K562 (cell line): Measurements from ENCODE around the gene KLK3. TPM values are rescaled to one million over a fixed set of nuclear protein-coding genes. Genes with fewer than 3 reads are reported as not detected.
A peak's percentile ranks its signal among the peaks of the same experiment; 100 is the strongest.

Source experiments
- ADNP ChIP-seq: fragments of 200-800 bp; sonication (Bioruptor generic); IDR thresholded peaks from 2 replicates; pipeline ENCODE4 v1.6.1; 2016; ENCODE audit warnings: missing genetic modification characterization, missing compliant biosample characterization
- CBFA2T3 ChIP-seq: fragments of 450-650 bp; IDR thresholded peaks from 2 replicates; pipeline ENCODE4 v1.6.1; 2017
- E2F1 ChIP-seq: sonication (generic); formaldehyde crosslinking; IDR thresholded peaks from 2 replicates; pipeline ENCODE4 v1.8.1; 2023; ENCODE audit warnings: mild to moderate bottlenecking, missing genetic modification reagents, moderate library complexity
- E2F5 ChIP-seq: sonication (generic); formaldehyde crosslinking; IDR thresholded peaks from 2 replicates; pipeline ENCODE4 v1.8.0; 2022; ENCODE audit warnings: mild to moderate bottlenecking, missing genetic modification reagents
- HDAC2 ChIP-seq: fragments of 450-650 bp; IDR thresholded peaks from 2 replicates; pipeline ENCODE4 v1.6.1; 2016; ENCODE audit warnings: mild to moderate bottlenecking
- HDAC3 ChIP-seq: fragments of 450-650 bp; IDR thresholded peaks from 2 replicates; pipeline ENCODE4 v1.6.1; 2018; ENCODE audit warnings: borderline replicate concordance, mild to moderate bottlenecking, moderate library complexity; ENCODE audit not compliant: partially characterized antibody
- HMG20B ChIP-seq: fragments of 250-450 bp; sonication (Bioruptor Pico); IDR thresholded peaks from 2 replicates; pipeline ENCODE4 v1.5.0; 2021; ENCODE audit warnings: mild to moderate bottlenecking
- NCOA6 ChIP-seq: fragments of 450-650 bp; IDR thresholded peaks from 2 replicates; pipeline ENCODE4 v1.6.1; 2017; ENCODE audit warnings: mild to moderate bottlenecking
- NR3C1 ChIP-seq: sonication (generic); formaldehyde crosslinking; IDR thresholded peaks from 2 replicates; pipeline ENCODE4 v1.8.1; 2022; ENCODE audit warnings: missing genetic modification reagents
- NR4A1 ChIP-seq, 2 experiments: fragments of 250-450 bp in 1 of 2; fragments of 450-650 bp in 1 of 2; sonication (Bioruptor Pico) in 1 of 2; IDR thresholded peaks; 2 replicates each; pipeline versions ENCODE4 v1.4.0 to v1.6.1; 2016 to 2020; ENCODE audit warnings: mild to moderate bottlenecking in 2 of 2, missing compliant biosample characterization in 1 of 2, missing genetic modification characterization in 1 of 2, moderate library complexity in 1 of 2
- PTRF ChIP-seq: fragments of 450-650 bp; IDR thresholded peaks from 2 replicates; pipeline ENCODE4 v1.6.1; 2016; ENCODE audit warnings: mild to moderate bottlenecking, missing genetic modification characterization, missing compliant biosample characterization
- RBM15 ChIP-seq: fragments of 200-400 bp; formaldehyde crosslinking; IDR thresholded peaks from 2 replicates; pipeline ENCODE4 v1.6.1; 2018; ENCODE audit warnings: mild to moderate bottlenecking, low read length, moderate library complexity; ENCODE audit not compliant: insufficient read depth
- SIN3A ChIP-seq, 2 experiments: fragments of 150-350 bp in 1 of 2; IDR thresholded peaks; 2 replicates each; pipeline ENCODE4 v1.6.1; 2011 to 2016; ENCODE audit warnings: borderline replicate concordance in 2 of 2, low read depth in 2 of 2, low read length in 2 of 2, mild to moderate bottlenecking in 2 of 2, moderate library complexity in 2 of 2; ENCODE audit not compliant: control insufficient read depth in 1 of 2
- STAT5B ChIP-seq: fragments of 250-450 bp; sonication (Bioruptor Pico); IDR thresholded peaks from 2 replicates; pipeline ENCODE4 v1.8.0; 2021; ENCODE audit warnings: mild to moderate bottlenecking, inconsistent platforms
- TCFL5 ChIP-seq: fragments of 250-450 bp; sonication (Bioruptor Pico); conservative IDR thresholded peaks from 2 replicates; pipeline ENCODE4 v1.6.1; 2021; ENCODE audit warnings: mild to moderate bottlenecking, moderate library complexity, matching md5 sums
- ZFX ChIP-seq: sonication (generic); formaldehyde crosslinking; IDR thresholded peaks from 2 replicates; pipeline ENCODE4 v1.8.0; 2022; ENCODE audit warnings: mild to moderate bottlenecking, missing genetic modification reagents, moderate library complexity
- ZKSCAN8 ChIP-seq: fragments of 200-800 bp; sonication (Bioruptor generic); IDR thresholded peaks from 2 replicates; pipeline ENCODE4 v1.6.1; 2016; ENCODE audit warnings: missing genetic modification characterization, missing compliant biosample characterization
- ZNF324 ChIP-seq: fragments of 250-450 bp; sonication (Bioruptor Pico); IDR thresholded peaks from 2 replicates; pipeline ENCODE4 v1.4.0; 2020; ENCODE audit warnings: mild to moderate bottlenecking
- ZNF589 ChIP-seq: fragments of 200-800 bp; sonication (Bioruptor generic); IDR thresholded peaks from 2 replicates; pipeline ENCODE4 v1.6.1; 2016; ENCODE audit warnings: low read depth, missing genetic modification characterization, missing compliant biosample characterization
- ZNF740 ChIP-seq, 3 experiments: fragments of 200-800 bp in 1 of 3; sonication (Bioruptor generic) in 1 of 3; sonication (generic) in 1 of 3; formaldehyde crosslinking in 1 of 3; IDR thresholded peaks; 2 replicates each; pipeline versions ENCODE4 v1.6.1 to v1.8.0; 2016 to 2022; ENCODE audit warnings: mild to moderate bottlenecking in 2 of 3, missing compliant biosample characterization in 2 of 3, missing genetic modification characterization in 2 of 3, missing genetic modification reagents in 1 of 3
- ZNF77 ChIP-seq: fragments of 250-450 bp; sonication (Bioruptor Pico); IDR thresholded peaks from 2 replicates; pipeline ENCODE4 v1.5.0; 2020
- polyA plus RNA-seq, 8 experiments: library from polyadenylated mRNA; depleted of rRNA in 4 of 8; stranded (reverse) in 5 of 8; unstranded in 3 of 8; fragments of >200 nt; fragmentation: Nextera tagmentation in 2 of 8; fragmentation: Illumina TruSeq in 1 of 8; extraction: Ambion mirVana in 2 of 8; extraction: Trizol in 1 of 8; gene quantifications; 2 replicates each; pipeline versions ENCODE4 v1.2.1 to v1.2.3, GENCODE V29; 2011 to 2014; ENCODE audit warnings: inconsistent platforms in 1 of 8, missing spikeins in 1 of 8
- total RNA-seq, 7 experiments: library from RNA; depleted of rRNA in 6 of 7; stranded (reverse); fragments of >200 nt in 6 of 7; fragmentation: Illumina TruSeq in 2 of 7; extraction: Trizol in 2 of 7; gene quantifications; 2 replicates each; pipeline versions ENCODE4 v1.2.1 to v1.2.3, GENCODE V29; 2011 to 2021; ENCODE audit warnings: low replicate concordance in 1 of 7
- TF ChIP-seq, protein P1 (sequence below): sonication (generic); formaldehyde crosslinking; IDR thresholded peaks from 2 replicates; pipeline ENCODE4 v1.8.0; 2023; ENCODE audit warnings: mild to moderate bottlenecking, missing genetic modification reagents
- TF ChIP-seq, protein P2 (sequence below): fragments of 250-450 bp; sonication (Bioruptor Pico); IDR thresholded peaks from 2 replicates; pipeline ENCODE4 v1.5.1; 2021; ENCODE audit warnings: mild to moderate bottlenecking

KLK3 gene
- total and polyA plus RNA-seq, 9 of the 15 experiments (the other 6 are each of a cell fraction or from before 2014, with no cell fraction given) = not detected

GRCh38 chr19:50823389-50824042 lies 31.2 kb upstream of the KLK3 start, which contains the start of gene KLK1 (continued):
- TF ChIP-seq NR3C1 (CRISPR knock-in tag) (no peak), TCFL5 (CRISPR knock-in tag) (no peak), CBFA2T3 (peak; percentile 51; the same call in 1 of the 2 replicates), NR4A1 (CRISPR knock-in tag; IDR thresholded peaks at IDR 0.05) (no peak), NR4A1 (tag; IDR thresholded peaks at IDR 0.05) (no peak), SIN3A (IDR thresholded peaks at IDR 0.05; ENCODE audit: borderline replicate concordance in 2 of 2, control insufficient read depth in 1 of 2, low read depth in 2 of 2, low read length in 2 of 2) (no peak), ZNF77 (CRISPR knock-in tag) (no peak), ZNF324 (CRISPR knock-in tag) (no peak), RBM15 (no peak), E2F1 (CRISPR knock-in tag) (no peak), NCOA6 (no peak), STAT5B (no peak), E2F5 (CRISPR knock-in tag) (no peak), HDAC2 (peak; percentile 71; the same call in 1 of the 2 replicates), ZKSCAN8 (no peak), ADNP (tag) (no peak), PTRF (no peak), ZNF740 (CRISPR knock-in tag; IDR thresholded peaks at IDR 0.05) (peak; percentile 74), ZNF740 (tag; IDR thresholded peaks at IDR 0.05) (peak in 1 of 2 experiments; percentile 41; a peak in 1 of 4 replicates), HMG20B (CRISPR knock-in tag) (no peak), ZNF589 (CRISPR knock-in tag) (no peak), ZFX (CRISPR knock-in tag) (no peak), HDAC3 (no peak)
- TF ChIP-seq, protein P1, sequence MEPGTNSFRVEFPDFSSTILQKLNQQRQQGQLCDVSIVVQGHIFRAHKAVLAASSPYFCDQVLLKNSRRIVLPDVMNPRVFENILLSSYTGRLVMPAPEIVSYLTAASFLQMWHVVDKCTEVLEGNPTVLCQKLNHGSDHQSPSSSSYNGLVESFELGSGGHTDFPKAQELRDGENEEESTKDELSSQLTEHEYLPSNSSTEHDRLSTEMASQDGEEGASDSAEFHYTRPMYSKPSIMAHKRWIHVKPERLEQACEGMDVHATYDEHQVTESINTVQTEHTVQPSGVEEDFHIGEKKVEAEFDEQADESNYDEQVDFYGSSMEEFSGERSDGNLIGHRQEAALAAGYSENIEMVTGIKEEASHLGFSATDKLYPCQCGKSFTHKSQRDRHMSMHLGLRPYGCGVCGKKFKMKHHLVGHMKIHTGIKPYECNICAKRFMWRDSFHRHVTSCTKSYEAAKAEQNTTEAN (CRISPR knock-in tag) = no peak
- TF ChIP-seq, protein P2, sequence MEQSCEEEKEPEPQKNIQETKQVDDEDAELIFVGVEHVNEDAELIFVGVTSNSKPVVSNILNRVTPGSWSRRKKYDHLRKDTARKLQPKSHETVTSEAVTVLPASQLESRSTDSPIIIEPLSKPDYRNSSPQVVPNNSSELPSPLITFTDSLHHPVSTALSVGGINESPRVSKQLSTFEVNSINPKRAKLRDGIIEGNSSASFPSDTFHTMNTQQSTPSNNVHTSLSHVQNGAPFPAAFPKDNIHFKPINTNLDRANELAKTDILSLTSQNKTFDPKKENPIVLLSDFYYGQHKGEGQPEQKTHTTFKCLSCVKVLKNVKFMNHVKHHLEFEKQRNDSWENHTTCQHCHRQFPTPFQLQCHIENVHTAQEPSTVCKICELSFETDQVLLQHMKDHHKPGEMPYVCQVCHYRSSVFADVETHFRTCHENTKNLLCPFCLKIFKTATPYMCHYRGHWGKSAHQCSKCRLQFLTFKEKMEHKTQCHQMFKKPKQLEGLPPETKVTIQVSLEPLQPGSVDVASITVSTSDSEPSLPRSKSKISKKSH (CRISPR knock-in tag) = no peak
